ENCODE results near the gene ACTL10. TPM values are rescaled to one million over a fixed set of nuclear protein-coding genes. Genes with fewer than 3 reads are reported as not detected.

The ACTL10 gene
- total RNA-seq, 1 experiment from 2014 or later: 1.3 TPM

DNA sequence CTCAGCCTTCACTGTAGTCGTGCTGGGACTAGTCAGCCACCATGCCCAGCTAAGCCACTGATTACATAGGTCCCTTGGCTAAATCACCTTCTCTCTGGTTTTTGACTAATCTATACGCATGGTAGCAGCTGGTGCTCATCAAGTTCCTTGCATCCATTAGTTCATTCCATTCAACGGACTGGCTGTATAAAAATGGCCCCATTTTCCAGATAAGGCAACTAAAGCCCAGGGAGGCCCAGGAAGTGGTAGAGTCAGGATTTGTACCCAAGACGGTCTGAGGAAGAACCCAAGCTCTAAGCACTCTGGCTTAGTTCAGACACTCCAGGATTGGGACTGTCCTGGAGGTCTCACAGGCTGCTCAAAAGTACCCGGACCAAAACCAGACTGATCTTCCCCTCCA is 14.5 kb downstream of the ACTL10 start (continued):
- TF ChIP-seq GTF2I (CRISPR knock-in tag; conservative IDR thresholded peaks at IDR 0.05): no peak
- TF ChIP-seq ELF4 (CRISPR knock-in tag; IDR thresholded peaks at IDR 0.05; ENCODE audit: low read depth): no peak
- TF ChIP-seq, protein P1, sequence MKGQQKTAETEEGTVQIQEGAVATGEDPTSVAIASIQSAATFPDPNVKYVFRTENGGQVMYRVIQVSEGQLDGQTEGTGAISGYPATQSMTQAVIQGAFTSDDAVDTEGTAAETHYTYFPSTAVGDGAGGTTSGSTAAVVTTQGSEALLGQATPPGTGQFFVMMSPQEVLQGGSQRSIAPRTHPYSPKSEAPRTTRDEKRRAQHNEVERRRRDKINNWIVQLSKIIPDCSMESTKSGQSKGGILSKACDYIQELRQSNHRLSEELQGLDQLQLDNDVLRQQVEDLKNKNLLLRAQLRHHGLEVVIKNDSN (CRISPR knock-in tag; IDR thresholded peaks at IDR 0.05): no peak
- TF ChIP-seq, protein P2, sequence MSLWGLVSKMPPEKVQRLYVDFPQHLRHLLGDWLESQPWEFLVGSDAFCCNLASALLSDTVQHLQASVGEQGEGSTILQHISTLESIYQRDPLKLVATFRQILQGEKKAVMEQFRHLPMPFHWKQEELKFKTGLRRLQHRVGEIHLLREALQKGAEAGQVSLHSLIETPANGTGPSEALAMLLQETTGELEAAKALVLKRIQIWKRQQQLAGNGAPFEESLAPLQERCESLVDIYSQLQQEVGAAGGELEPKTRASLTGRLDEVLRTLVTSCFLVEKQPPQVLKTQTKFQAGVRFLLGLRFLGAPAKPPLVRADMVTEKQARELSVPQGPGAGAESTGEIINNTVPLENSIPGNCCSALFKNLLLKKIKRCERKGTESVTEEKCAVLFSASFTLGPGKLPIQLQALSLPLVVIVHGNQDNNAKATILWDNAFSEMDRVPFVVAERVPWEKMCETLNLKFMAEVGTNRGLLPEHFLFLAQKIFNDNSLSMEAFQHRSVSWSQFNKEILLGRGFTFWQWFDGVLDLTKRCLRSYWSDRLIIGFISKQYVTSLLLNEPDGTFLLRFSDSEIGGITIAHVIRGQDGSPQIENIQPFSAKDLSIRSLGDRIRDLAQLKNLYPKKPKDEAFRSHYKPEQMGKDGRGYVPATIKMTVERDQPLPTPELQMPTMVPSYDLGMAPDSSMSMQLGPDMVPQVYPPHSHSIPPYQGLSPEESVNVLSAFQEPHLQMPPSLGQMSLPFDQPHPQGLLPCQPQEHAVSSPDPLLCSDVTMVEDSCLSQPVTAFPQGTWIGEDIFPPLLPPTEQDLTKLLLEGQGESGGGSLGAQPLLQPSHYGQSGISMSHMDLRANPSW (CRISPR knock-in tag; conservative IDR thresholded peaks at IDR 0.05; ENCODE audit: low read depth): no peak
- TF ChIP-seq, protein P3, sequence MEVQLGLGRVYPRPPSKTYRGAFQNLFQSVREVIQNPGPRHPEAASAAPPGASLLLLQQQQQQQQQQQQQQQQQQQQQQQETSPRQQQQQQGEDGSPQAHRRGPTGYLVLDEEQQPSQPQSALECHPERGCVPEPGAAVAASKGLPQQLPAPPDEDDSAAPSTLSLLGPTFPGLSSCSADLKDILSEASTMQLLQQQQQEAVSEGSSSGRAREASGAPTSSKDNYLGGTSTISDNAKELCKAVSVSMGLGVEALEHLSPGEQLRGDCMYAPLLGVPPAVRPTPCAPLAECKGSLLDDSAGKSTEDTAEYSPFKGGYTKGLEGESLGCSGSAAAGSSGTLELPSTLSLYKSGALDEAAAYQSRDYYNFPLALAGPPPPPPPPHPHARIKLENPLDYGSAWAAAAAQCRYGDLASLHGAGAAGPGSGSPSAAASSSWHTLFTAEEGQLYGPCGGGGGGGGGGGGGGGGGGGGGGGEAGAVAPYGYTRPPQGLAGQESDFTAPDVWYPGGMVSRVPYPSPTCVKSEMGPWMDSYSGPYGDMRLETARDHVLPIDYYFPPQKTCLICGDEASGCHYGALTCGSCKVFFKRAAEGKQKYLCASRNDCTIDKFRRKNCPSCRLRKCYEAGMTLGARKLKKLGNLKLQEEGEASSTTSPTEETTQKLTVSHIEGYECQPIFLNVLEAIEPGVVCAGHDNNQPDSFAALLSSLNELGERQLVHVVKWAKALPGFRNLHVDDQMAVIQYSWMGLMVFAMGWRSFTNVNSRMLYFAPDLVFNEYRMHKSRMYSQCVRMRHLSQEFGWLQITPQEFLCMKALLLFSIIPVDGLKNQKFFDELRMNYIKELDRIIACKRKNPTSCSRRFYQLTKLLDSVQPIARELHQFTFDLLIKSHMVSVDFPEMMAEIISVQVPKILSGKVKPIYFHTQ (CRISPR knock-in tag; IDR thresholded peaks at IDR 0.05): no peak
- no peak for TF ChIP-seq TEAD1 (CRISPR knock-in tag; IDR thresholded peaks at IDR 0.05)
- TF ChIP-seq, protein P4, sequence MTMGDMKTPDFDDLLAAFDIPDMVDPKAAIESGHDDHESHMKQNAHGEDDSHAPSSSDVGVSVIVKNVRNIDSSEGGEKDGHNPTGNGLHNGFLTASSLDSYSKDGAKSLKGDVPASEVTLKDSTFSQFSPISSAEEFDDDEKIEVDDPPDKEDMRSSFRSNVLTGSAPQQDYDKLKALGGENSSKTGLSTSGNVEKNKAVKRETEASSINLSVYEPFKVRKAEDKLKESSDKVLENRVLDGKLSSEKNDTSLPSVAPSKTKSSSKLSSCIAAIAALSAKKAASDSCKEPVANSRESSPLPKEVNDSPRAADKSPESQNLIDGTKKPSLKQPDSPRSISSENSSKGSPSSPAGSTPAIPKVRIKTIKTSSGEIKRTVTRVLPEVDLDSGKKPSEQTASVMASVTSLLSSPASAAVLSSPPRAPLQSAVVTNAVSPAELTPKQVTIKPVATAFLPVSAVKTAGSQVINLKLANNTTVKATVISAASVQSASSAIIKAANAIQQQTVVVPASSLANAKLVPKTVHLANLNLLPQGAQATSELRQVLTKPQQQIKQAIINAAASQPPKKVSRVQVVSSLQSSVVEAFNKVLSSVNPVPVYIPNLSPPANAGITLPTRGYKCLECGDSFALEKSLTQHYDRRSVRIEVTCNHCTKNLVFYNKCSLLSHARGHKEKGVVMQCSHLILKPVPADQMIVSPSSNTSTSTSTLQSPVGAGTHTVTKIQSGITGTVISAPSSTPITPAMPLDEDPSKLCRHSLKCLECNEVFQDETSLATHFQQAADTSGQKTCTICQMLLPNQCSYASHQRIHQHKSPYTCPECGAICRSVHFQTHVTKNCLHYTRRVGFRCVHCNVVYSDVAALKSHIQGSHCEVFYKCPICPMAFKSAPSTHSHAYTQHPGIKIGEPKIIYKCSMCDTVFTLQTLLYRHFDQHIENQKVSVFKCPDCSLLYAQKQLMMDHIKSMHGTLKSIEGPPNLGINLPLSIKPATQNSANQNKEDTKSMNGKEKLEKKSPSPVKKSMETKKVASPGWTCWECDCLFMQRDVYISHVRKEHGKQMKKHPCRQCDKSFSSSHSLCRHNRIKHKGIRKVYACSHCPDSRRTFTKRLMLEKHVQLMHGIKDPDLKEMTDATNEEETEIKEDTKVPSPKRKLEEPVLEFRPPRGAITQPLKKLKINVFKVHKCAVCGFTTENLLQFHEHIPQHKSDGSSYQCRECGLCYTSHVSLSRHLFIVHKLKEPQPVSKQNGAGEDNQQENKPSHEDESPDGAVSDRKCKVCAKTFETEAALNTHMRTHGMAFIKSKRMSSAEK (CRISPR knock-in tag; IDR thresholded peaks at IDR 0.05; ENCODE audit: borderline replicate concordance): no peak
- no peak for TF ChIP-seq ZNF219 (CRISPR knock-in tag; IDR thresholded peaks at IDR 0.05; ENCODE audit: borderline replicate concordance)

DNA sequence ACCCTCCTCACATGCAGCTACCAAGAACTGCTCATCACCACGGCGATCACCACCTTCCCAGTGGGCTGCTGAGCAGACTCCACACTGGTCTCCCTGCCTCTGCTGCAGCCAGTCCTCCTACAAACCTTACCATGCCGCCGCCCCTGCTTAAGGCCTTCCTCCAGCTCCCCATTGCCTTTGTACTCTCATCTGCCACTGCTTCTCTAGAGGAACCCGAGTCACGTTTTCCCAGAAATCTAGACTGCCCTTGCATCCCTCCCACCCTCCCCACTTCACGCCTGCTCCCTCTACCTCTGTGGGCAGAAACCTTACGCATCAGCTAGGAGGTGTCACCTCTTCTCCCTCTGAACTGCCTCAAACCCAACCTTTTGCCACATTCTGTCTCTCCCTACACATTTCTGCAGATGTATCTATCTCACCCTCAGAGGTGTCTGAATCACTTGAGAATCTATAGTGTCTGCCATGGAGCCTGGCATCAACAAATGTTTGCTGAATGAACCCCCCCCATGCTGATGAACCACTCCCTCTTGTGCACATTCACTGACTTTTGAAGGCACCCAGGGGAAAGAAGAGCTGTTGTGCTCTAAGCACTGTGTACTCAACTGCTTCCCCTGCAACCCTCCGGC is 15.1 kb downstream of the ACTL10 start:
- Mint-ChIP-seq H3K27me3 (ENCODE audit: low read depth) (no peaks in the 10 kb centered on the region), H3K4me1 (peaks cover 19% of the 10 kb centered on the region), H3K9me3 (no peaks in the 10 kb centered on the region), H3K4me3 (no peak overlapping the region), H3K27ac (peak overlapping the region; percentile 71; the same call in 1 of the 2 replicates), H3K36me3 (peaks cover 24% of the 10 kb centered on the region)
- ATAC-seq (no peak), DNase-seq (ENCODE audit: low spot score) (no peak)
- CTCF ChIA-PET: interaction anchor here (0.6 to 4.8 kb wide), 4 partner anchors 14 to 46 kb away, joined by 3 to 24 read pairs (median 4); partner anchors contain the start of gene ACTL10
- POLR2A ChIA-PET: interaction anchor here (1.3 kb wide), 1 partner anchor 39 kb away, joined by 3 read pairs; the partner anchor contains the start of gene PXMP4
- TF ChIP-seq ETV6 (CRISPR knock-in tag; IDR thresholded peaks at IDR 0.05) (no peak), NFE2L1 (CRISPR knock-in tag; IDR thresholded peaks at IDR 0.05) (no peak)

Measured in WTC11 (cell line).